SK-N-DZ (cell line): ENCODE data around the gene VOPP1.
"Not testable (repeated sequence)": the region's sequence is repeated elsewhere in the genome, so short reads cannot be mapped to it uniquely, and the experiment has no call there.

Experiments
- DNase-seq: peaks from one replicate; pipeline ENCODE4 v3.0.0-alpha.2; 2015; ENCODE audit warnings: low spot score

Gene VOPP1

DNA sequence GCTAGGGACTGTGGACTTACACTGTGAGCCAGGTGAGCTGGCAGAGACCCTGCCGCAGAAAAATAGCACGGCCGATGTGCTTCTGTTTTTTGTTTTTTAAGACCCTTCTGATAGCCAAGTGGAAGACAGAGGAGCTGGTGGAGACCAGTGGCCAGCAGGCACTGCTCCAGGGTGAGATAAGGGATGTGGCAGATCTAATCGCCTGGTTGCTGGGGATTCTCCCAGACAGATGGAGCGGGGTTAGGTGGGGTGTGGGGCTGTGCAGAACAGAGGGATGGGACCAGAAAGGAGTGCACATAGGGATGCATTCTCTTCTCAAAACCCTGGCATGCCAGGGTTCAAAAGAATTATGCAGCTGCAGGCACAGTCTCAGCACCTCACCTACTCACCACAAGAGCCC is 82.2 kb downstream of the VOPP1 start:
- DNase-seq, result peak; percentile 82

DNA sequence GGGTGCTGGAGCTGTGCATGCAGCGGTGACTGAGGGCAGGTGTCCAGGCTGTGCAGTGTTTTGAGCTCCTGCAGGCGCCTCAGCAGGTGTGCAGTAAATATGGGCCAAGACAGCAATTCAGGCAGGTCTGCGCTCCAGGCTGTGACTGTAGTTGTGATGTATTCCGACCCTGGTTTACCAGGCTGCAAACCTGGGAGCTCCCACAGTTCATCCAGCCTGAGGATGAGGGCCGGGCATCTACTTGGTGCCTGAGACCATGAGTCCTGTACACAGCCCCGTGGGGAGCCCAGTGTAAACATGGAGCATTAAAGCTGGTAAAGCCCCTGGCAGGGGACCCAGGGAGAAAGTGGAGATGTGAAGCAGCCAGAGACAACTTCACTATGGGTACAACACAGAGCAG is 82.8 kb downstream of the VOPP1 start:
- no peak for DNase-seq

DNA sequence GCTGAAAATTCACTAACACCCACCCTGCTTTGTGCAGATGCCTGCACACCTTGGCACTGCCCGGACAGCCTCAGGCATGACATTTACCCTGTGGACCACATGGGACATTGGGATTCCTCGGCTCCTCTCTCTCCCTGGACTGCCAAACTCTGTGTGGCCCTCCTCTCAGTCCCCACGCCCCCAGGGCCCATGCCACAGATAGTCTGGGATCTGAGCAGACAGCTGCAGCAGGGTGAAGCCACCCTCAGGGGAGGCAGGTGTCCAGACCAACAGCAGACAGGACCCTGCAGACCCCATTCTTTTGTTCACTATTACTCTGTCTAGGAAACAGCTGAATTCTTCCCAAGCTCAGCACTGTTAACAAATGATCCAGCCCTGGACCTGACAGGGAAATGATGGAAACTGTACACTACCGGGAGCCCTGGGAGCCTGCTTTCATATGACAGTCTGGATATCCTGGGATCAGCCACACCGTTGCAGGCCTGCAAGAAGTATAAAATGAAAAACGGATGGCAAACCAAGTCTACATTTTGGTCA is 83.4 kb downstream of the VOPP1 start:
- DNase-seq, result no peak

DNA sequence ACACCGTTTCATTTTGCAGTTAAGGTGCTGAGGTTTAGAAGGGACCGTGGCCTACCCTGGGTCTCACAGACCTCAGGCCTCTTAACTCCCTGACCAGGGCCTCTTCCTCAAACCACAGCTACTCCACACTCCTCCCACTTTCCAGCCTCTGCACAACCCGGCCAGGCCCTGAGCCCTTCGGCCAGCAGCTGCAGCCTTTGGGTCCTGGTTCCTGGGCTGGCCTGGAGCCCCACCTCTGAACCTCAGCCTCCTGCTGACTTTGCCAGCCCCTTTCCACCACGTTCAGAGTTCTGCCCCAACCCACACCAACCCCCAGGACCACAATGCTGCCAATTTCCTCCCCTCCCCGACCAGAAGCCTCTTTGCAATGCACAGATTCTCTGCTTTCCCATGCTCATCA is 84.1 kb downstream of the VOPP1 start:
- no peak for DNase-seq

DNA sequence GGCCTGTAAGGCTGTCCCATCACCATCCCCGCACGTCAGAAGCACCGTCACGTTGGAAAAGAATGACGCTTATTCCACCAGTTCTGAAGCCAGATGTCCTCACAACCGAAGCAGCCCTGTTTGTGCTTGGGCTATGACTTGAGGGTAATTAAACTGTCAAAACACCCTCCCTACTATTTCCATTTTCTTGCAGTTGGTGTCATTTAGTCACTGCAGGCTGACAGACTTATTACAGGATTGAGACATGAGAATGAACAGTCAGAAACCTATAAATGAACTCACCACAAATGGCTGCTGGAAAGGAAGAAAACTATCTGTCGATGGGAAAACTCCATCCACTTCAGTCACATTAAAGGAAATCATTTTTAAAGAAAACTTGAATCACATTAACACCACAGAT is 85.3 kb downstream of the VOPP1 start:
- no peak for DNase-seq

DNA sequence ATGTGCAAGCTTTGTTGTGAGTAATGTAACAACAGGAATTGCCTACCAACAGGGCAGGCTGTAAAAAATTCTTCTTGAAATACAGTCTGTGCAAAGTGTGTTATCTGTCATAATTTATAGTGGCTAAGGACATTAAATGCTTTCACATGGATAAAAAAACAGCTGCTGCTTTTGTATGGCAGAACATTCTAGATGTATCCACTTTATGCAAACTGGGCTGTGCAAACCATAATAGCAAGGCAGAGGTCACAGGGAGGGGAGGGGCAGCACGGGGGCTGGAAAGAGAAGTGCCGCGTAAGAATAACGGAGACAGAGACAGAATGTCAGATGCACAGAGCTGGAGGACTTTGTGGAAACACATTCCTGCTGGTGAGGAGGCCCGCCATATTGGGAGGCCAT is 86.1 kb downstream of the VOPP1 start:
- DNase-seq, result no peak

DNA sequence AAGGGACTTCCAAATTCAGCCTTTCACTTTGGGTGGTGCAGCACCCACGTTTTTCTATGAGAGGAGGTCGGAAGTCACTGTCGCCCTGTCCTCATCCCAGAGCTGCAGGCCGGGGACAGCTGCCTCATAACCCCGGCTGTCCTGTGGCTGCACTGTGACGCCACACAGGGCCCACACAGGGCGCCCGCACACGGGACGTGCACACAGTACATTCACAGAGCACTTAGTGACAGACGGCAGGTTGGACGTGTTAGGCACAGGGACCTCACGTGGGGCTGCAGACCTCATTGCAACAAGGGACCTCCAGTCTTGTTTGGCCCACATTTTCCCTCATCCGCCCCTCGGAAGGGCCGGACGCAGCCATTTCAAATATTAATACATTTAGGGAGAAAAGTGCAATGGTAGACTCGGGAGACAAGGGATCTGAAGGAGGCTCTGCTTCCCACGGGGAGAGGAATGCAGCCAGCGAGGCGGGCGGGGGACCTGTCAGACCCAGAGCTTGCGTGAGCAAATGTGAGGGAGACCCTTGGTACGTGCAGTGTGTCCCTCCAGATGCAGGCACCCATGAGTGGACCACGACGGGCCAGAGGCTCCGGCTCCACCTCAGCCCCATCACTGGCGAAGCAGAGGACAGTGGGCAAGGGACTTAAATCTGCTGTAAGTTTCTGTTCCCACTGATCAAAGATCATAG is 86.7 kb downstream of the VOPP1 start:
- DNase-seq, result no peak

DNA sequence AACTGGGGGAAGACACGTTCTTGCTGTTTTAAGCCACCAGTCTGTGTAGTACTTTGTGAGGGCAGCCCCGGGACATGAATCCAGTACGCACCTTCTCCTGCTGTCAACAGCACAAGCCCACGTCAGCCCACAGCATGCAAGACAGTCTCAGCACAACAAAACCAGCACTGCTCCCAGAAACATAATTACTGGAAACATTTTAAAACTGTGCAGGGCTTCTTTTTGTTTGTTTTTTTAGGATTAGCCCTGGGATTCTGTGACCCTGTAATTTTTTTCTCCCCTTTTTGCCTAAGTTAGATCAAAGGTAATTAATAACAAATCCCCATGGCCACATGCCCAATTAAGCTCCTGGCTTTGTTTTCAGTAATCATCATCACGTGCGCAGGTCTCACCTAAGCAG is 87.5 kb downstream of the VOPP1 start:
- DNase-seq, result no peak

DNA sequence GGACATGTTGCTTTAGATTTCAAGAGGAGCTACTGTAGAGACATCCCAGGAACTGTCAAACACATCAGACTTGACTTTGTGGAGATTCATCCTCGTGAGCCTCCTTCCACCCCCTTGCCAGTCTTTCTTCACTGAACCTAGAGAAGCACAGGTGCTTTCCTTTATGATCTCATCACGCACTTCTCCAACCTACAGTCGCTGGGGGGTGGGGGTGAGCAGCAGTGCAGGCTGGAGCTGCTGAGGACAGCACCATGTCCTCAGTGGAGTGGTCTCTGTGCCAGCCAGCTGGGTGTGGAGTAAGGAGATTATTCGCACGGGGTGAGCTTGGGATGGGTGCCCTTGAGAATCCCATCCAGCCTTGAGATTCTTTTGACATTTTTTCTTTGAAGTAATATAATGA is 88.1 kb downstream of the VOPP1 start:
- DNase-seq, result no peak

DNA sequence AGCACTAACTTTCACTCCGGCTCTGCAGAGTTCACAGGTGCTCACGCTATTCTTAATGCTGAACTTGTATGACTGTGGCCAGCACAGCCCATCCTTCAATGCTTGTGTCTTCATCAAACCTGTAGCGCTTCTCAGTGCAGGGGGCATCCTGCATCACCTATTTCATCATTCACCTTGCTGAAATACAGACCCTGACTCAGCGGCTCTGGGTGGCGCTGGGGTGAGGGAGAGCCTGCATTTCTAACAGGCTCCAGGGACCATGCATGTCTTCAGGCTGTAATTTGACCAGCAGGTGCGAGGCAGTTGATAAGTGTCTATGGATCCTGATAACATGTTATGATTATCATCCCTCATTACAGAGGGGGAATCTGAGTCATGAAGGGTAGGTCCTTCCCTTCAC is 89.3 kb downstream of the VOPP1 start:
- no peak for DNase-seq

DNA sequence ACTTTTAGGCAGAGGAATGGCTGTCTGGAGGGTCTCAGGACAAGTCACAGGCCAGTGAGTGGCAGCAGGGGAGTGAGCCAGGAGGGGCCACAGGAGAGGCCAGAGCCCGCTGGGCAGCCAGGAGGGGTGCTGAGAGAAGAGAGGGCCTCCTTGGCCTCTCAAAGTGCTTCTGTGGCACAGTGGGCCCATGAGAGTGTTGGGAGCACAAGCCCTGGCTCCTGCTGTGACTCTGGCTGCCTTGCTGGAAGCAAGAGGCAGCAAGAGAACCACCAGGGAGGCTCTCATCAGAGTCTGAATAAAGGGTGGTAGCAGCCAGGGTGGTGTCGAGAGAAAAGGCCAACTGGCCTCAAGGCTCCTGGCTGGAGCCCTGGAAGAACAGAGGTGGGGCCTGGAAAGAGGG is 91.1 kb downstream of the VOPP1 start:
- DNase-seq, result no peak

DNA sequence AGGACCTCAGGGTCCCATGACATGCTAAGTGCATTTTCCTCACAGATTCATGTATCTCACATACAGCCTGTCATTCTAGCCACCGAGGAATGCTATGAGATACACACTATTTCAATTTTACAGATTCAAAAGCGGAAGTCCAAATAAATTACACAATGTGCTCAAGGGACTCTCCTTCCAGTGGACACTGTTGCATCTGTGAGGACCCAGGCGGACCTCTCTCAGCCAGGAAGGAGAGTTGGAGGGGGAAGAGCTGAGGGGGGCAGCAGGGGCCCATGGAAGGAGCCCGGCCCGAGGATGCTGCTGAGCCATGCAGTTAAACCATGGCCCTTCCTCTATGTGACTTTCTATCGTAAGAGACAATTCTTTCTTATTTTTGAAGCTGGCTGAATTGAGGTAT is 93.6 kb downstream of the VOPP1 start:
- DNase-seq, result no peak

DNA sequence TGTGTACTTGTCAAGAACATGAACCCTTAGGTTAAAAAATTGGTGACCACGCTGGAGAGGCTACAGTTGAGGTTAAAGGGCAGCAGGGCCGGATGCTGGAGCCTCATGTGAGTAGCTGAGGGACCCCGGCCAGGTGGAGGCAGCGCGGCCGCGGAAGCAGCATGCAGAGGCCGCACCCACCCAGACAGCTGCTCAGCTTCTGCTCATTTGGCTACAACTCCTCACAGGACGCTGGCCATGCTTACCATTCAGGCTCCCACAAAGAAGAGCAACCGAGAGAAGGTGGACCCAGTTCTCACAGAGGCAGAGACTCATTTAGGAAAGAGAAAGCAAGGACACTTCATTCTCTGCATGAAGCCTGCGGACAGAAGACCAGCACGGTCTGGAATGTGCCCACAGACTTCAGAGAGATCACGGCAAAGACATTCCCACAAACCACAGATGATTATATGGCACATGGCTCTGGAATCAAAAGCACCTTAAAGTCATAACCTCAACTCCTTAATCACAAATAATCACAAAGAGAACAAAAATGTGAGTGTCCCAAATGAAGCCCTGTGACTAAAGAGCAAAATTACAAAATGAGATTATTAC is 94.4 kb downstream of the VOPP1 start:
- DNase-seq, result no peak

DNA sequence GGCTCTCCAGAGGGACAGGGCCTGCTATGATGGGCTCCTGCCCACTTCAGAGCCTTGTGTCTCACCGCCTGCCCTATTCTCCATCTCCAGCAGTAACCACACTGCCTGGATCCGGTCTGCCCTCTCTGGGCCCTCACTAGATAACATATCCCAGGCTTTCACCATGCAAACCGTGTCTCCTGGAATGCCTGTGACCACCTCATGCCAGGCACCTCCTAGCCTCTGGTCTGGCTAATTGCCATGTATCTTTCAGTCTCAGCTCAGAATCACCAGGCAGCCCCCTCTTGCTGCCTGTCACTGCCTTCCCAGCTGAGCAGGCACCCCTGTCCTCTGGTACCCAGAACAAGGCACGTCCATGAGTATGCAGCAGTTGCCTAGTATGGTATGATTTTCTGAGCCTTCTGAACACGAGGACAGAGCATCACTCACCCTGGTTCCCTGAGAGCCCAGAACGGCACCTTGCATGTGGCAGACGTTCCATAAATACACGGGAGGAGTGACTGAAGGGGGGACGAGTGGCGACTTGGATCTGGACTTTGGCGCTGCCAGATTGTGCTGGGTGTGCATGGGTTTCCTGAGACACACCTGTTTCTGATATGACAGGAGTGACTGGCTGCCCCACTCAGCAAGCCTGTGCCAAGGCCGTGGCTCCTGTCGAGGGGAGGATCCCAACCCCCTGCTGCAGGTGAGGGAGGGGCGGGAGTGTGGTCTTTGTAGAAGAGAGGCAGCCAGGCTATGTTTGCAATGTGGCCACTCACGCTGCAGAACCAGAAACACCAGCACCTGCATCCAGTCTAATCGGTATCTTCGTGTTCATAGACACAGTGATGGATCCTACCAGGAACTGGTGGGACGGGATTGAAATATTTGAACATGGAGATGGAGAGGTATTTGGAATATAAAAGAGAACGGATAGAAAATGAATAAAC is 95.2 kb downstream of the VOPP1 start:
- DNase-seq, result no peak

DNA sequence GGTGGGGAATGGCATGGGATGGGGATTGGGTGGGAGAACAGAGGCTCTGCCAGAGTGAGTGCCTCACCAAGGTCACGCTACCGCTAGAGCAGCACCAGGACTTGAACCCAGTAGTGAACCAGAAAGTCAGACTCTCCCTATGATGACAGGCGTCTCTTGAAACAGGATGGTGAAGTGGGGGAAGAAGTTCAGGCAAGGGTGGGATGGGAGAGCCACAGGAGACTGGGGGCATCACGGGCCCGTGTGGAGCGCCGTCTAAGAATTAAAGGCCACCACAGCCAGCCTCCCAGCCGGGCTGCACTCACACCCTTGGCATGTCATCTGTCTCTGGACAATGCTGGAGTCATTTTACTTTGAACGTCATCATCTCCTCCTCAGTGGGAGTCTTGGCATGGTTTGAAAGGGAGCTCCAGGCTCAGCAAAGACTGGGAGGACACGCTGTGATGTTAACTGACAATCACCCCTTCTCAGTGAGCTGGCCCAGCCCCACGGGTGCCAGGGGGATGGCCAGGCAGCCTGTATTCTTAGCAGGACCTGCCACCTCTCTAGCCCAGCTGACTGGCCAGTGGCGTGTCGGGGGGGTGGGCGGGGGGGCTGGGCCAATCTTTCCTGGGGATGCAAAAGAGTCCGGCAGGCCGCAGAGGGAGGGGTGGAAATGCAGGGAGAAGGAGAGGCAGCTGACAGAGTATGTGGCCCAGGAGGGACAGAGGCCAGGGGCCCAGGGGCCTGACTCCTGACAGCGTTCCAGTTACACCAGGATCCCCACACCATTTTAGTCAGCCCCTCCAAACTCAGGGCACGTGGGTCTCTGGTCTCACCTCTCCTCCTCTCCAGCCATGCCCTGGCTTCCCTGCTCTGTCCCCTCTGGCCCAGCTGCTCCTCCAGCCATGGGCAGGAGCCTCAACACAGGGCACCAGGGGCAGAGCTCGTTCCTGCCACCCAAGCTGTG is 96.2 kb downstream of the VOPP1 start:
- DNase-seq, result no peak

DNA sequence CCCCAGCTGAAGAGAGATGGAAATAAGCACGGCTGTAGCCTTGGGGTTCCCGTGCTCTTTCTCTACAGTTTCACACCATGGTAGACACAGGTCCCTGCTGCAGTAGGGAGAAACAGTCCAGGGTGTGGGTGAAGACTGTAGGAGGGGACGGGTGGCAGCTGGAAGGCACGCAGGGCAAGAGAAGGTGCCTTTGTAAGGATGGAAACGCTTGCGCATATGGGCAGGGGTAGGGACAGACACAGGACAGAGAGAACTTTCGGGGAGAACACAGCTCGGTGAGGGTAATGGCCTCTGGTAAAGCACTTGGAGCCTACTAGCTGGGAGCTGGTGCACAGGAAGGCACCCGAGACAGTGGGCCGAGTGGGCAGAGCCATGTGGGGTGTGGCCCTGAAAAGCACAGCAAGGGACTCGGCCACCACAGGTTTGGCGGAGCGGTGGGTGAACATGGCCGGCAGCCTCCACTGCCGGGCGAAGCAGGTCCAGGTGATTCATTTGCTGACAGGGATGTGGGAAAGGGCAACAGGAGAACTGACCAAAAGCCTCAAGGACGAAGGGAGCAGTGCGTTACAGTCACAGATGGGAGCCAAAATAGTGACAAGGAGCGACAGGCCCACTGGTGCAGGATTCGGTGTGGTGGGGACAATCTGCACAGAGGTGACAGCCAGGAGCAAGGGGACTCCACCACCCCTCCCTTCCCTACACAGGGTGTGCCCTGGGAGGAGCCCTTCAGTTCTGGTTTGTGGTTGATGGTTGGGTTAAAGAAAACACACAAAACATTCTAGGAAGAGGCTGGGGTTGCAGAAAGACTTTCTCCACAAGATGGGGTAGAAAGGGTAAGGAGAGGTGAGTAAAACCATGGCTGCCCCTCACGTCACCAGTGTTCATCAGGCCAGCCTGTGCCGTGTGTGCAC is 97.1 kb downstream of the VOPP1 start:
- no peak for DNase-seq

DNA sequence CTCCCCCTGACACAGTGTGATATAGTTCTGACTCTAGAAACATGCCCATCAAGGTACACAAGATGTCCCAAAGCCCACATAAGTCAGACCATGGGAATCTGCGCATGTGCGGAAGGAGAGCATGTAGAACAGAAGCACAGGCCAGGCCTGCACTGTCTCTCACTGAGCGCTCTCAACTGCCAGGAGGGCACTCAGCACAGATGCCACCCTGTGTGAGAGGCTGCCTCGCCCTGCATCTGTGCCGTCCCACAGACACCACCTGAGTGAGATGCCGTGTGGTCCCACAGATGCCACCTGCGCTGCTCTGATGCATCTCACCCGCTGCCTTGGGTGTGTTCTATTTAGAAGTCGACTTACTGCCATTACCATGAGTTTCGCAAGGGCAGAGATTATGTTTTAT is 98.4 kb downstream of the VOPP1 start:
- no peak for DNase-seq

DNA sequence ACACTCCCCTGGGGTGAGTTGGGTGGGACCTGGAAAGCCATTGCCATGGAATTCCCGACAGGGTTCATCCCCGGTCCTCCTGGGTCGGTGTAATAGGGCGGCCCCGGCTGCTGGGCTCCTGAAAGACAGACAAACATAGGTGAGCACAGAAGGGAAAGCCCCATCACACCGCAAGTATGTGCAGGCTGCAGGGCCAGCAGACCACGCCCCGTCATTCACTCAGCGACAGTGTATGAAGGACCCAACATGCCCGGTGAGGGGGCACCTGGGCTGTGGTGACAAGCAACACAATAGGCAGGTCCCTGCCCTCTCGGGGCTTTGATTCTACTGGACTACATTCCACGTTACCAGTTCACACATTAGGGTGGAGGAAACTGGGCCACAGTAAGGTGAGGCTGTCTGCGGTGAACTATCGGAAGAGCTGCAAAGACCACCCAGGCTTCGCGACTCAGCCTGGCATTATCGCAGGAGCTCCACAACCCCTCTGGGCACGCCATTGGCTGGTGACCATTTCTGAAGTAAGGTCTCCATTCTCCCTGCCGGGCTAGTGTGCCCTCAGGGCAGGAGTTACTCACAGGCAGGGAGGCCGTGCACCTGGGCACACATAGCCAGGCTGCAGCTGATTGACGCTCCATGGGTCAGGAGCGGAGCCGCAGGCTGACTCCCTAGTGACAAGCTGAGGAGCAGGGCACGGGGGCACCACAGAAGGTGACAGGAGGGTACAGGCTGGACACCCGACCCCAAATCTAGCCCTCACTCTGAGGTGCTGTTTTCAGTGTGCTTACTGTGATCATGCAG is 99.2 kb downstream of the VOPP1 start:
- DNase-seq, result no peak

DNA sequence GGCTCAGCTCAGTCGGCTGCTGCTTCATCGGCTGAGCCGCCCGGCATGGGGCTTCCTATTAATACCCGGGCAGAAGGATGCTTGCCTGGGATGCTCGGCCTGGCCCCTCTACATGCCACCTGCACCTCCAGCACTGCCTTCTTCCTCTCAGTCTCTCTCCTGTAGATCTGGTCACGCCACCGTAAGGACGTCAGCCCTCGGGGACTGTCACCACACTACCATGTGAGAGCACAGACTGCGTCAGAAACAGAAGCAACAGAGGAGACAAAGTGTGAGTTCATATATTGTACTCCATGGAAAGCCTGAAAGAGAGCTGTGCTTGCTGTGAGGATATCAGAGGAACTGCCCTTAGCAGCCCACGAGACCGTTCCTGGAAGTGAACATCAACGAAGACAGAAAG is 99.9 kb downstream of the VOPP1 start:
- DNase-seq, result not testable (repeated sequence)
